ENCODE results near the gene DYSF.

DNA sequence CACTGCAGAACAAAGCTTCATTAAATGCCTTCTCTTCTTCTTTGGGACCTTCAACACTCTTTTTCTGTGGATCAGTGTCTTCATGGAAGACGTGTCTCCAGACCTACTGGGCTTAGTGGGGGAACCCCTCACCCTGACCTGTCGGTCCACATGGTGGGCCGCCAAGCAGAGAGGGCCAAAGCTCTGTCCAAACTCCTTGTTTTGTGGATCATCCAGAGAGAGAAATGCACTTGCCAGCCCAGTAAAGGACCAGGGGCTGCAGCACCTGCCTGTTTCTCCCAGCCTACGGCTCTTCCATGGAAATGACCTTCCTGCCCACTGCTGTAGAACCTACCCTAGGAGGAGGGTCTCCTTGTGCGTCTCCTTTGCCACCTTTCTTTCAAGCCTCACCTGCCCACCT is 25.9 kb downstream of the DYSF start:
- TF ChIP-seq CTCF (IDR thresholded peaks at IDR 0.05) (no peak), EP300 (IDR thresholded peaks at IDR 0.05) (no peak), POLR2A (IDR thresholded peaks at IDR 0.05) (no peak)
